Activated CD8-positive, alpha-beta memory T cell treated with anti-CD3 and anti-CD28 coated beads for 1 hour (primary cell): Measurements from ENCODE around the gene NOL4L.
"Not testable (repeated sequence)": the region's sequence is repeated elsewhere in the genome, so short reads cannot be mapped to it uniquely, and the experiment has no call there.

Experiments used
- DNase-seq, 2 donors: peaks; one replicate each; pipeline ENCODE4 v3.0.0-alpha.2; 2020; ENCODE audit warnings: low read depth in 1 of 2; ENCODE audit errors: extremely low read depth in 1 of 2

NOL4L gene

DNA sequence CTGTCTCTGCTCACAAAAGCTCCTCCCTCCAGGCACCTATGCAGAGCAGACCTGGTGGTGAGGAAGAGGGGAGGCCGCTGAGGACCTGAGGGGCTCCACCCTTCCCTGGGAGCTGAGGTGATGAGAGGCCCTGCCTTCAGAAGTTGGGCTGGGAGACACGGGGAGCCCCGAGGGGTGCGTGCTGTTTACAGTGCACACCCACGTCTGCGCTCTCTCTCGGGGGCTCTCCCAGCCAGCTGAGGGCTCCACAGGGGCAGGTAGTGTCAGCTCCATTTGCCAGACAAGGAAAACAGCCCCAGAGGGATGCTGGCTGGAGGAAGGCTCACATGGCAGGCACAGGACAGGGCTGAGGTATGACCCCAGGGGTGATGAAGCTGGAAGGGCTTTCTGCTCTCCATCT is 13.5 kb upstream of the NOL4L start:
- DNase-seq = no peak

DNA sequence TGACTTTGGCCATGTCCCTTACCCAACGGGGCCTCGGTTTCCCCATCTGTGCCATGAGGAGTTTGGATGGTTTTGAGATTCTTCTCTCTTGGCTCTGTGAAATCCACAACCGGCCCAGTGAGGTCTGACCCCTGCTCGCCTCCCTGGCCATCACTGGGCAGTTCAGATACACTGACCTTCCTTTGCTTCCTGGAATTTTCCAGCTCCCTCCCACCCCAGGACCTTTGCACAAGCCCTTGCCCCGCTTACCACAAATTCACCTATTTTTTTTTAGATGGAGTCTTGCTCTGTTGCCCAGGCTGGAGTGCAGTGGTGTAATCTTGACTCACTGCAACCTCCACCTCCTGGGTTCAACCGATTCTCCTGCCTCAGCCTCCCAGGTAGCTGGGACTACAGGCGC is 12.6 kb upstream of the NOL4L start:
- DNase-seq = no peak

DNA sequence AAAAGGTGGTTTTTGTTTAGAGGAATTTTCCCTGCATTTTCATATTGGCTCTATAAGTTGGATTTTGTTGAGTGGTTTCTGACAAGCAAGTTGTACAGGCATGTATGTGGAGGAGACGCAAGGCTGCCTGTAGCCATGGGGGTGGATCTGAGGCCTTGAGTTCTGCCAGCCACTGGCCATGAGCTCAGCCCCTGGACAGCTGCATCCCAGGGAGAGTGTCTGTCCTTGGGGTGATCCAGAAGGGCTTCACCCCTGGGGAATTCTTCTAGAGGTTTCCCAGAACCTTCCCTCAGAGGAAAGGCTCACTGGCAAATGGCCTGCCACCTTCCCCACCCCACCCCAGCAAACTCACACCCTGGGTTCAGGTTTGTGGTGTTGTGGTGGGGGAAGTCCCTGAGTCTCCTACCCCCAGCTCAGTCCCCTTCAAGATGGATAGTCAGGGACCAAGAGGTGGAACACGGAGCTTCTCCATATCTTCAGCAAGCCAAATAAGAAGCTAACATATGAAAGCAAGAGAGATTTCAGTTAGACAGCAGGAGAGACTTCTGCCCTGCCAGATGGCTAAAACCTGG is 11.6 kb upstream of the NOL4L start:
- no peak for DNase-seq

DNA sequence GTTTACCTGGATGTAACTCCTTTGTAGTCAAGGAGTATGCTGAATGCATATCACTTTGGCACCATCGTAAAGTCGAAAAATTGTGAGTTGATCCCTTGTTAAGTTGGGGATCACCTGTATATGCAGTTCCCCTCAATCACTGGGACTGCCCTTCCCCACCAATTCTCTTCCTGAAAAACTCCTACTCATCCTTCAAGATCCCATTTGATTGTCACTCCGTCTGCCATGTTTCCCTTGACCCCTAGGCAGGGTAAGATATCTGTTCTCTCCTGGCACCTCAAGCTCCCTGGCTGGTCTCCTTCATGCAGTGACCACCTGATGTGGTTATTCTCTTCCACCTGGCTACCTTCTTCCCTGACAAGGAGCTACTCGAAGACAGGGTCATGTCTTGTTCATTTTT is 10.0 kb upstream of the NOL4L start:
- no peak for DNase-seq

DNA sequence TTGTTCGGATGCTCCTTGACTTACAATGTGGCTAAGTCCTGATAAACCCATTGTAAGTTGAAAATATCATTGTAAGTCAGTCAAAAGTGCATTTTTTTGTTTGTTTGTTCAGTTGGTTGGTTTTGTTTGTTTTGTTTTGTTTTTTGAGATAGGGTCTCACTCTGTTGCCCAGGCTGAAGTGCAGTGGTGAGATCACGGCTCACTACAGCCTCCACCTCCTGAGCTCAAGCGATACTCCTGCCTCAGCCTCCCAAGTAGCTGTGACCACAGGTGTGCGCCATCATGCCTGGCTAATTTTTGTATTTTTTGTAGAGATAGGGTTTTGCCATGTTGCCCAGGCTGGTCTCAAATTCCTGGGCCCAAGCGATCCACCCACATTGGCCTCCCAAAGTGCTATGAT is 9.5 kb upstream of the NOL4L start:
- not testable (repeated sequence) for DNase-seq

DNA sequence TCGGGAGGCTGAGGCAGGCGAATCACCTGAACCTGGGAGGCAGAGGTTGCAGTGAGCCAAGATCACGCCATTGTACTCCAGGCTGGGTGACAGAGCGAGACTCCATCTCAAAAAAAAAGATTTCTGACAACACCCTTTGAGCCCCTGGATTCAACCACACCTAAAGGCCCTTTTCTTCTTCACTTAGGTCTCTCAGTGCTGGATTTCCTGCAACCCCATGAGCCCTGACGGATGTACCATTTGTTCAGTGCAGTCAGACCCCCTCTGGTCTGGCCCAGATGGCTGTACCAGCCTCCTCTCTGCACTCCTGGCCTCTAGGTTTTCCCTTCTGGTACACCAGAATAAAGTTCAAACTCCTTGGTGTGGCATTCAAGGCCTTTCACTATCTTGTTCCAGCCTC is 9.1 kb upstream of the NOL4L start:
- no peak for DNase-seq

DNA sequence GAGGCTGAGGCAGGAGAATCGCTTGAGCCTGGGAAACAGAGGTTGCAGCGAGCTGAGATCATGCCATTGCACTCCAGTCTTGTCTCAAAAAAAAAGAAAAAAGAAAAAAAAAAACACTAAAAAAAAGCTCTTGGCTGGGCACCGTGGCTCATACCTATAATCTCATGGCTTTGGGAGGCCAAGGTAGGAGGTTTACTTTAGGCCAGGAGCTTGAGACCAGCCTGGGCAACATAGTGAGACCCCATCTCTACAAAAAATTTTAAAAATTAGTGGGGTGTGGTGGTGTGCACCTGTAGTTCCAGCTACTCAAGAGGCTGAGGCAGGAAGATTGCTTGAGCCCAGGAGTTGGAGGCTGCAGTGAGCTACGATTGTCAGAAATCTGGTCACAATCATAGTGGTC is 7.5 kb upstream of the NOL4L start:
- not testable (repeated sequence) for DNase-seq

DNA sequence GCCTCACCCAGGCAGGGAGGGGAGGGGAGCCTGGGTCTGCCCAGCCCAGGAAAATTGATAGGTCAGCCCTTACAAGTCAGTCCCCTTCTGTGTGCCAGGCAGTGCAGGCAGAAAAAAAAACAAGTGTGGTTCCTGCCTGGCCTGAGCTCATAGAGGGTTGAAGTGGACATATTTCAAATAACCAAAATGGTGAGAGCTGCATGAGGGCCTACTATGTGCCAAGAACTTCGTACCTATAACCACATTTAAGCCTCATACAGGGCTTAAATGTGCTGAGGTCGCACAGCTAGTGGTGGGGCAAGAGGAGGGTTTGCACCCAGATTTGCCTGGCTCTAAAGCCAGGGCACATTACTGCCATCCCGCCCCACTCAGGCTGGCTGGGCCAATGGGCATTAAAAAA is 6.9 kb upstream of the NOL4L start:
- no peak for DNase-seq

DNA sequence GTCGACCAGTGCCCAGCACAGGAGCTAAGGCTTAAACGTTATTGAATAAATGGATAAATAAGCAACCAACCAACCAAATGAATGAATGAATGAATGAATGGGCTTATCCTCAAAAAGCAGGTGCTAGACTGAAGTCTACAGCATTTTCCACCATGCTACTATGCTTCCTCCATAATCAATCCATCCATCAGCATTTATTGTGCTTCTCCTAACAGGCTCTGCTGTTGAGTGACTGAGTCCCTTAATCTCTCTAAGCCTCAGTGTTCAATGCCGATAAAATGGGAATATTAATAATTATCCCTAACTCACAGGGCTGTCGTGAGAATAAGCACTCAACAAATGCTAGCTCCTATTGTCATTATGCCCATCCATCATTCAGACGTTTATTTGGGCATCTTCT is 4.6 kb upstream of the NOL4L start:
- DNase-seq = no peak

DNA sequence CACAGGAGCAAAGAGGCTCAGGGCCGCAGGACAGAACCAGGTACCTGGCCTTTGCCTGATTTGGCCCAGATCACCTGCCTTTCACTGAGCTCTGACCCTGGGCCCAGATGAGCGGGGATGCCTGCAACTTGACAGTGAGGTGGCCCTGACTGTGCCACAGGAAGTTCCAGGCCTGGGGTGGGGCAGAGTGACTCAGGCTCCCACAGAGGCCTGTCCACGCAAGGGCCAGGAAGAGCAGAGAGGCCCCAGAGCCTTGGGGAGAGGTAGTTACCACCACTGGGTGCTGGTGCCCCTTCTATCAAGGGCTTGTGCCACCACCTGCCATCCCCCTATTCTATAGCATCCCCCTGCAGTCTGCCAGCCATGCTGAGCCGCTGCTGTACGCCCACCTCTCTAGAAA is 4.1 kb upstream of the NOL4L start:
- DNase-seq = no peak

DNA sequence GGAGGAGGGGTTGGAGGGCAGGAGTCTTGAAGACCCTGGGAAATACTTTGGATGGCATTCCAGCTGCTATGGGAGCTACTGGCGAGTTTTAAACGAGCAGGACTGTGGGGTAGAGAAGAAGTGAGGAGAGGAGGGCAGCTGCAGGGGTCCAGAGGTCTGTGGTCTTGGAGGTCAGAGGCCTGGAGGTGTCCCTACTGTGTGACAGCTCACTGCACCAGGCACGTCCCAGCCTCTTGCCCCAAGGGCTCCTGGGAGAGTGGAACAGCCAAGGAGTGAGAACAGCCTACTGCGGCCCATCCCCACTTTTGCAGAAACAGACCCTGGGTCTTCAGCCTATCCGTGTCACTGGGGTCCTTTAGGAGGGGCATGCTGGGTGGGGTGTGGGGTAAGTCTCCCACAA is 2.9 kb upstream of the NOL4L start:
- no peak for DNase-seq

DNA sequence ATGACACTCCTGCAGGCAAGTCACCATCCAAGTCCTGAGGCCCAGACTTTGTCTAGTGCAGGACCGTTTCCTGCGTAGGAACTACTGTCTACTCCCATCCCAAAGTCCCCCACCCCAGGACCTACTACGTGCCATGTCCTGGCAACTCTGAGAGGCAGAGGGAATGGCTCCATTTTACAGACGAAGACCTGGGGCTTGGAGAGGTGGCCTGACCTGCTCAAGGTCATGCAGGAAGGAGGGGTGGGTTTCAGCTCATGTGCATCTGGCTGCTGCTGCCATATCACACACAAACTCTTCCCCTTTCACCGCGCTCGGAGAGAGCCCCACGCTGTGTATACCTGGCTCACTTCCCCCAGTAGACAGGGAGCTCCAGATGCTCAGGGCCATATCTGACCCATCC is 1.2 kb upstream of the NOL4L start:
- no peak for DNase-seq

DNA sequence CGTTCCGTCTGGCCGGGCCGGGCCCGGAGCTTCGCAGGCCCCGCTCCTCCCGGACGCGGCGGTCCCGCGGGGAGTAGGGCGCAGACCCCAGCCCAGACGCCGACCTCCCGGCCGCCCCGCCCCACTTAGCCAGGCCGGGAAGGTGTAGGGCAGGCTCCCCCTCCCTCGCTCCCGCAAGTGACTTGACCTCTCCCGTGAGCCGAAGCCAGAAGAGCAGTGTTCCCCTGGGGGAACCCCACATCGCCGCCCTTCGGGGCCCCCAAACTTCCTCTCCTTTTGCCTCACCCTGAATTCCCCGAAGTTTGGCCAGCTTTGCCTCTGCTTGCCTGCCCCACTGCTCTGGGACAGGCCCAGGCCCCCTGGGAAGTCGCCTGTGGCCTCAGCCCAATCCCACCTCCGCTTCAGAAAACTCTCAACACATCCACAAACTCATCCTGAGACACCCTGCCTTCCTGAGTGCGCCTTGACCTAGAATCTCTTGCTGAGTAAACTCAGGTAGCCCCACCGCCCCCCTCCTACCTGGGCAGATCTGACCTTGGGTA is 524 bp upstream of the NOL4L start:
- no peak for DNase-seq

DNA sequence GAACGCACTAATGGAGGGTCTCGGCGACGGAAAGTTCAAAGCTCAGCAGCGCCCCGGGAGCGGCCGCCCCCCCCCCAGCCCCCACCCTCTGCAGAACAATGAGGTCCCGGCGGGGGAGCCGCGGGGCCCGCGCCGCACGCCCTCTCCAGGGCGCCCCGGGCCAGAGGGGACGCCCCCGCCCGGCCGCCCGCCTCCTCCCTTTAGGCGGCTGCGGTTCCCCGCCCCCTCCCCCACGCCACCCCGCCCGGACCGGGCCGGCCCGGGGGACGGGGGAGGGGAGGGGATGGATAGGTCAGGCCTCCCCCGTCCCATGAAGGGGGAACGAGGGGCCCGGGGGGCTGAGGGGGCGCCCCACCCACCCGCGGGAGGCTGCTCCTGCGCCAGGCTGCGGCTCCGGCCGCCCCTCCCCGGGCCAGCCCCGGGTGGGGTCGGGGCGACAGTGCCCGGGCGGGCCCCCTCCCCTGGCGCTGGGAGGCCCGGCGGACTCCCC is 1.5 kb downstream of the NOL4L start:
- no peak for DNase-seq

DNA sequence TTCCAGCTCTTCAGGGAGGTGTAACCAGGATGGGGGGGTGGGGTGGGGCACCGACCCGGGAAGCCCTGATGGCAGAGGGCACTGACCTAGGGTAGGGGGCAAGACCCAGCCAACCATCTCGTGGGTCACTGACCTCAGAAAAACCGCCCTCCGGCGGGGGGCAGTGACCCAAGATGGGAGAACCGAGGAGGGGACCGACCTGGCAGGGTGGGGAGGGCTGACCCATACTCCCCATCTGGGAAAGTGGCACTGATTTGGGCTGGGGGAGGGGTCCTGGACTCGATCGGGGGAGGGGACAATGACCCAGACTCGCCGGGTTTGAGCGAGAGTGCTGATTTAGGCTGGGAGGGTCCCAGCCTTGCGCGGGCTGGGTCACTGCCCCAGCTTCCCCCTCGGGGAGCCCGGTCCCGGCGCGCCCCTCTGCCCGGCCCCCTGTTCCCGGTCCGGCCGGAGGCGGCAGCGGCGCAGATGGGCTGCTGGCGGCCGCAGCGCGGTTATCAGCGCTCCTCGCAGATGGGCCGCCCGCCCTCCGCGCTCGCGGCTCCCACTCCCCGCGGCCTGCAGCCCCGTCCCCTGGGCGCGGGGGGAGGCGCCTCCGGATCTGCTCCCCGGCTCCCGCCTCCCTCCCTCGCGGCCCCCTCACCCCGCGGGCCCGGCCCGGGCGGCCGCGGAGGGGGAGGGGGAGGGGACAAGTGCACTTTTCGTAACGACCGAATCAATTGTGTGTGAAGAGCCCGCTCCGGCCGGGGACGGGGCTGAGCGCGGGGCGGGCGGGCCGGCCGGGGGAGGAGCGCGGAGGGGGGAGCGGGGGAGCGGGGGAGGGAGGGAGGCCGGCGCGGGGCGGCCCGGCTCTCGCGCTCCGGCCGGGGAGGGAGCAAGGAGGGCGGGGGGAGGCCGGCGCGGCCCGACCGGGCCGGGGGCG is 2.2 kb downstream of the NOL4L start:
- no peak for DNase-seq

DNA sequence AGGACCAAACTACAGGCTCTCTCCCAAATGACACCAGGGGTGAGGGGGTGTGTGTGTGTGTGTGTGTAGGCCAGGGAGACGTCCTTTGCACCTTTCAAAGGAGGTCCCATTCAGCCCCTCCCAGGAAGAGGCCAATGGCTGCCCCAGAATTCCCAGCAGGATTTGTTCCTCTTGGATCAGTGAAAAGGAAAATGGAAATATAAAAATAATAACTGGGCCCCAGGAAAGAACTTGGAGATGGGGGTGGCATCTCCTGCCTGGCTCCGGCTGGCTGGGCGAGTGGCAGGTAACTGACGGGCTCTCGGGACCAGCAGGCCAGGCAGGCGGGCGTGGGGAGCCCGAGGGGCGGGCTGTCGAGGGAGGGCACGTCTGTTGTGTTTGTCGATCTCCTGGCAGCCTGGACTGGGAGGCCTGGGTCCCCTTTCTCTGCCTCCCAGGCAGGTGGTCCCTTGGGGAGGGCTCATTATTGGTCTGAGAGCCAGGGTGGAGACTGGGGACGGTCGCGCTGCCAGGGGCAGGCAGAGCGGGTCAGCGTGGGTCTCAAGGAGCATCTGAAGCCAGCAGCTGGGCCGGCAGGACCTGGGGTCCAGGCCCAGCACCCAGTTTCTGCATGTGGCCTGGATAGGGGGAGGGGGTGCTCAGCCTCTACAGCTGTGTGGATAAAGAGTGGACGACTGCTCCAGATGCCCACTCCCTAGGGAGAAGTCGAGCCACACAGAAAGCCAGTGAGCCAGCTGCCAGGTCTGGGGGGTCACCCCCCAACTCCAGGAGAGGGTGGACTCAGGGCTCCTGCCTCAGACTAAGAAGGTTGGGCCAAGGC is 3.1 kb downstream of the NOL4L start:
- no peak for DNase-seq

DNA sequence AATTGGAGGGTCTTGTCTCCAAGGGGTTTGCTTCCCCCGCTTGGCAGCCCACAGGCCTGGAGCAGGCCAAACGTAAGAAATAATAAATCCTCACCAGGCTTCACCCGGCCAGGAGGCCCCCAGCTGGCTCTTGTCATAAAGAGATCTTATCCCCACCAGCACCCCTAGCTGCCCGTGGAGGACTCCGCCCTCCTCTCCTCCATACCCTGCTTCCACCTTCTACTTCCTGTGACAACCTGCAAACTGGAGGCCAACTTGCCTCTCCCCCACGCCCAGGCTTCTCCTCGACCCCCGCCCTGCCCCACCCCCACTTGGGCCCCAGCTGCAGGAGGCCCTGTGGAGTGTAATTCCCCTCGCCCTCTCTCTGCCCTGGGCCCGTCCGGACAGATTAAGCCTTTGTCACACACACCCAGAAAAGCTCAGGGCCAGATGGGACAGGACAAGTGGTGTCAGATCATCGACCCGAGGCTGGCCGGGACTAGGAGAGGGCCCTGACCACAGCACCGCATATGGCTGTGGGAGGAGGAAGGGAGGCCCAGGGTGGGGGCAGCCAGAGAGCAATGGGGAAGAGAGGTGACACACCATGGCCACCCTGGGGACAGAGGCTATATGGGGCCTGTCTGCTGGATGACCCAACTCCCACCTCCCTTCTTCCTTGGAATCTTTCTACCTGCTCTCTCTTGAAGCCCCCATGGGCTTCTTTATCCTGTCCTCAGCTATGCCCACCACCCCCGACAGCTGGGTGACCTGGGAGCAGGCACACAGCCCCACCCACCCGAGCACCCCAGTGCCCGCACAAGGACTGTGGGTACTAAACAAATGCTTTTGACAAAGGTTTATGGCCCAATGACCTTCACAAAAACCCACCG is 3.9 kb downstream of the NOL4L start:
- no peak for DNase-seq

DNA sequence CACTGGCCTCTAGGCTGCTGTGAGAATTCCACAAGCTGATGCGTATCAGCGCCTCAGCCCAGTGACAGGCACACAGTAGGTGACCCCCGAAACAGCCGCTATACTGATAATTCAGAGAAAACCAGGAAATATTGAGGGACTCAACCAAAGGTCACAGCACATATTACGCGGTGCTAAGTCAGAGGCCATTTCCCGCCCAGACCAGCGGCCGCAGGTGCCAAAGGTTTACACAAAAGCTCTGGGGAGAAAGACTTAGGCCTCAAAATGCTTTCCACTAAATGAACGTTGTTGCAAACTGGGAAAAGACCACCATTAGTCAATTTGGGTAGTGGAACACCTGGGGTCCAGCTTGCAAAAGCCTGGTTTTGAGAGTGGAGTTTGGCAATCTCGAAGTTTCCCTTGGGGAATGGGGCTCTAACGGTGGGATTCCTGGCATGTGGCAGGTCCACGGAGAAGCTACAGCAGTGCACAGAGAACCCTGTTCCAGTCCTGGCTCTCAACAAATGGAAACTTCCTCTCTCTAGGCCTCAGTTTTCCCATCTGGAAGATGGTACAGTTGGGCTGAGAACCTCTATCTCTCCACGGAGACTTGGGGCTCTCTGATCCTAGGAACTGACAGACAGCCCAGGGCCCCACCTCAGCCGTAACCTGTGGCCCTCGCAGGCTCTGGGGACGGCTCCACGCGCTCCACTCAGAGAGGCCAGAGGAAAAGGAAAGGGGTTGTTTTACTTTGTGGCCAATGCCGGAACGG is 4.7 kb downstream of the NOL4L start:
- DNase-seq = no peak

DNA sequence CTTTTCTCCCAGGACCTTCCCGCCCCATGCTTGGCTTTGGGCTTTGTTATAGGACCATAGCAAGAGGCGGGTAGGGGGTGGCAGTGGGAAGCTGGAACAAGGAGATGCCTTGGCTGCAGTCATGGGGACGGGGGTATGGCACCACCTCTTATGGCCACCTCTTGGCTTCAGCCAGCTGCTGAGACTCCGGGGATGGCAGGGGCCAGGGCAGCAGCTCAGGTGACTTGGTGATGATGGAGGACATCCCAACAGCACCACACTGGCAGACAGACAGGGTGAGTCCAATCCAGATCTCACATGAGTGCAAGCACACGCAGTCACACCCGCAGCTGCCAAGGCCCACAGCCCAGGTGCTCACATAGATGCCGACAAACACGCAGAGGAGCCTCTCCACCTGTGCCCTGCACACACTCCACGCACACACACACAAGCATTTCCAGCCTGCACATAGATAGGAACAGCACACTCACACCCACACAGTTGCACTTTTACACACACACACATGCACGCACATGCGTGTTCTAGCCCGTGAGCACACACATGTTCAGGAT is 6.2 kb downstream of the NOL4L start:
- no peak for DNase-seq
